ENCODE measurements around the gene MAGEA4.

MAGEA4 gene, protein sequence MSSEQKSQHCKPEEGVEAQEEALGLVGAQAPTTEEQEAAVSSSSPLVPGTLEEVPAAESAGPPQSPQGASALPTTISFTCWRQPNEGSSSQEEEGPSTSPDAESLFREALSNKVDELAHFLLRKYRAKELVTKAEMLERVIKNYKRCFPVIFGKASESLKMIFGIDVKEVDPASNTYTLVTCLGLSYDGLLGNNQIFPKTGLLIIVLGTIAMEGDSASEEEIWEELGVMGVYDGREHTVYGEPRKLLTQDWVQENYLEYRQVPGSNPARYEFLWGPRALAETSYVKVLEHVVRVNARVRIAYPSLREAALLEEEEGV

DNA sequence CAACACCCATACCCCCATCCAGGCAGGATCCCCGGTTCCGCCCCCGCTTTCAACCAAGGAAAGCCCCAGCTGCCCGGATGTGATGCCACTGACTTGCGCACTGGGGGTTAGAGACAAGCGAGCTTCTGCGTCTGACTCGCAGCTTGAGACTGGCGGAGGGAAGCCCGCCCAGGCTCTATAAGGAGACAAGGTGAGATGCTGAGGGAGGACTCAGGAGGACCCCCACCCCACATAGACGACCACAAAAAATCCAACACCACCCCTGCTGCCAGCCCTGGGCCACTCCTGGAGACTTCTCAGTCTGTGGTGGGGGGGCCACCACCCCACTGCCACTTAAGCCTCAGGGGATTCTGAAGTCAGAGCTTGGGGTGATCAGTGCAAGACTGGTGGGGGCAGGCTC, at the start of gene MAGEA4:
TSS of gene MAGEA4 (plus strand) at position 110 of the 400 bp plus-strand sequence. CDS start 10,776 bp downstream, outside the sequence.
- no peak for DNase-seq (ENCODE audit: low spot score)
- in situ Hi-C loops (cut with MboI; ENCODE audit: low sequenced_read_pairs, unreplicated experiment), result no loop called here
- TF ChIP-seq, protein P1, sequence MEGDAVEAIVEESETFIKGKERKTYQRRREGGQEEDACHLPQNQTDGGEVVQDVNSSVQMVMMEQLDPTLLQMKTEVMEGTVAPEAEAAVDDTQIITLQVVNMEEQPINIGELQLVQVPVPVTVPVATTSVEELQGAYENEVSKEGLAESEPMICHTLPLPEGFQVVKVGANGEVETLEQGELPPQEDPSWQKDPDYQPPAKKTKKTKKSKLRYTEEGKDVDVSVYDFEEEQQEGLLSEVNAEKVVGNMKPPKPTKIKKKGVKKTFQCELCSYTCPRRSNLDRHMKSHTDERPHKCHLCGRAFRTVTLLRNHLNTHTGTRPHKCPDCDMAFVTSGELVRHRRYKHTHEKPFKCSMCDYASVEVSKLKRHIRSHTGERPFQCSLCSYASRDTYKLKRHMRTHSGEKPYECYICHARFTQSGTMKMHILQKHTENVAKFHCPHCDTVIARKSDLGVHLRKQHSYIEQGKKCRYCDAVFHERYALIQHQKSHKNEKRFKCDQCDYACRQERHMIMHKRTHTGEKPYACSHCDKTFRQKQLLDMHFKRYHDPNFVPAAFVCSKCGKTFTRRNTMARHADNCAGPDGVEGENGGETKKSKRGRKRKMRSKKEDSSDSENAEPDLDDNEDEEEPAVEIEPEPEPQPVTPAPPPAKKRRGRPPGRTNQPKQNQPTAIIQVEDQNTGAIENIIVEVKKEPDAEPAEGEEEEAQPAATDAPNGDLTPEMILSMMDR (IDR thresholded peaks at IDR 0.05; ENCODE audit: borderline replicate concordance, control extremely low read depth, extremely low read depth, insufficient read depth, missing control alignments), result no peak

DNA sequence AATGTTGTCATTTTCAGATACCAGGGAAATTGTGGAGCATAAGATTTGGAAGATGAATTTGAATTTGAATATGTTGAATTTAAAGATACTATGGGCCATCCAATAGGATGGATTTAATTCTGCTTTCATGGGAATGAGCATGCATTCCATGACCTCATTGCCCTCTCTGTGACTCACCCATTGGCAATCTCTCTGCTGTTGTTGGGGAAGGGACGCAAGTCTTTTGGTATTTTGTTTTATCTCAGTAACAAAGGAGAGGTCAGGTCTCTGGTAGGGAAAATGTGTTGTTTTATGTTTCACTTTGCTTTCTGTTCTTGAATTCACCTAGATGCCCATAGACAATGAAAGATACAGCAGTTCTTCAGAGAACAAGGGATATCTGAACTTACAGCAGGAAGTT, 42.1 kb upstream of the MAGEA4 start:
- TF ChIP-seq, protein P1 (IDR thresholded peaks at IDR 0.05; ENCODE audit: borderline replicate concordance, control extremely low read depth, extremely low read depth, insufficient read depth, missing control alignments), result no peak
- in situ Hi-C loops (cut with MboI; ENCODE audit: low sequenced_read_pairs, unreplicated experiment), result no loop called here
- no peak for DNase-seq (ENCODE audit: low spot score)

DNA sequence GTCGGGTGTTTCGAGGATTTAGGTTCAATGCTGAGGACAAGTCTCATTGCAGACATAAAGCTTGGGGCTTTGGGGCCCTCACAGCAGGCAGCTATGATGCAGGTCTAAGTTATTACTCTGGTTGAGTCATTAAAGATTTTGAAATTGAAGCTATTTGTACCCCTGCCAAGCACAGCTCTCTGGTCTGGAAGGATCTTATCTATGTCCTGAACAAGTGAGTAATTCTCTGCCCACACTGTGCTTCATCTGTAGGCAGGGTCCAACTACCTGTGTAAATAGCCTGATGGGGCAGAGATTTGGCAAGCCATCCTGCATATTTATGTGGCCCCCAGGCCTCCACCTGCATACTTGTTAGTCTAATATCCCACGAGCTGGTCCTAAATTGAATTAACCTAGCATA, 41.4 kb upstream of the MAGEA4 start:
- in situ Hi-C loops (cut with MboI; ENCODE audit: low sequenced_read_pairs, unreplicated experiment), result no loop called here
- TF ChIP-seq, protein P1 (IDR thresholded peaks at IDR 0.05; ENCODE audit: borderline replicate concordance, control extremely low read depth, extremely low read depth, insufficient read depth, missing control alignments), result no peak
- DNase-seq (ENCODE audit: low spot score), result no peak

DNA sequence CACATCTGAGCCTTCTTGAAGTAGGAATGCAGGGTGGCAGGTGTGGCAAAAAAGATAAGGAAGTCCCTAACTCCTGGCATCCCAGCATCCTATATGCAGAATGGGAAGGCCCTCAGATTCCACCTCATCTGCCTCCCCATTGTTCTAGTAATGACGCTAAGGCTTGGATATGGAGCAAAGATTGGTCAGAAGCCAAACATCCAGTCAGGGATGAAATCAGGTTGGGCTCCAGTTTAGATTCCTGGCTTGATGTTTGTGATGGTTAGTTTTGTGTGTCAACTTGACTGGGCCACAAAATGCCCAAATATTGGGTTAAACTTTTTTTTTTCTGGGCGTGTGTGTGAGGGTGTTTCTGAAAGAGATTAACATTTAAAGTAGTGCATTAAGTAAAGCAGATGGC, 39.6 kb upstream of the MAGEA4 start:
- in situ Hi-C loops (cut with MboI; ENCODE audit: low sequenced_read_pairs, unreplicated experiment), result no loop called here
- DNase-seq (ENCODE audit: low spot score), result no peak
- TF ChIP-seq, protein P1 (IDR thresholded peaks at IDR 0.05; ENCODE audit: borderline replicate concordance, control extremely low read depth, extremely low read depth, insufficient read depth, missing control alignments), result no peak

DNA sequence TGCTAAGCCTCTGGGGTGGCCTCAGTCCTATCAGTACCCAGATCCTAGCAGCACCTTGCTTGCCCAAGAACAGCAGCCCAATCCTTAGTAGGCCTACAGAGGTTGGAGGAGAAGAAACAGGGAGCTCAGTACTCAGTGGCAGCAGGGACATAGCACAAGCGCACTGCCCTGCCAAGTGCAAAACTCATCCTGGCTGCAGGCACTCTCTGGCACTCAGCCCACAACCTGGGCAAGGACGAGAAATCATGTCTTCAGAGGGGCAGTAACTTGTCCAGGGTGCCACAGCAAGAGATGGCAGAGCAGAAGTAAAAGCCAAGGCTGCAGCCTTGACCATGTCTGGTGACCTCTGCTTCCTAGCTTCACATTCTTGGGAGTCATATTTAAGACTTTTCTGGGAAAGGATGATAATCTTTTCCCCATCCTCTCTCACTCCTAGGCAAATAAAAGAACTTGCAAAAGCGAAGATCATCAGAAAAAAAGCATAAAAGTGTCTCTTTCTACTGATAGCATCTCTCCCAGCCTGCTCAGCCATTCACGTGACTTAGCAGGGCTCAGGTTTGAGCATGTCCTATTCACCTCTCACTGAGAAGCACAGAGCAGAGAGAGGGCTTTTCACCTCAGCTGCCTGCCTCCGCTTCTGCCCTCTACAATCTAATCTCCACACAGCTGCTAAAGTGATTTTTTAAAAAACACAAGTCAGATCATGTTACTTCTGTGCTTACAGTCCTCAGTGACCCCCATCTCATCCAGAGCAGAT, 37.2 kb upstream of the MAGEA4 start:
- in situ Hi-C loops (cut with MboI; ENCODE audit: low sequenced_read_pairs, unreplicated experiment), result no loop called here
- no peak for DNase-seq (ENCODE audit: low spot score)
- TF ChIP-seq, protein P1 (IDR thresholded peaks at IDR 0.05; ENCODE audit: borderline replicate concordance, control extremely low read depth, extremely low read depth, insufficient read depth, missing control alignments), result no peak

DNA sequence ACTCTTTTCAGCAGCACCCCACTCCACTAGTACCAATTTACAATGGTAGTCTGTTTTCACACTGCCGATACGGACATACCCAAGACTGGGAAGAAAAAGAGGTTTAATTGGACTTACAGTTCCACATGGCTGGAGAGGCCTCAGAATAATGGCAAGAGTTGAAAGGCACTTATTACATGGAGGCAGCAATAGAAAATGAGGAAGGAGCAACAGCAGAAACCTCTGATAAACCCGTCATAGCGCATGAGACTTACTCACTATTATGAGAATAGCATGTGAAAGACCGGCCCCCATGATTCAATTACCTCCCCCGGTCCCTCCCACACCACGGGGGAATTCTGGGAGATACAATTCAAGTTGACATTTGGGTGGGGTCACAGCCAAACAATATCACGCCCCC, 34.1 kb upstream of the MAGEA4 start:
- in situ Hi-C loops (cut with MboI; ENCODE audit: low sequenced_read_pairs, unreplicated experiment), result no loop called here
- no peak for DNase-seq (ENCODE audit: low spot score)
- TF ChIP-seq, protein P1 (IDR thresholded peaks at IDR 0.05; ENCODE audit: borderline replicate concordance, control extremely low read depth, extremely low read depth, insufficient read depth, missing control alignments), result no peak
